SK-N-SH treated with all-trans-retinoic acid at 6 μM for 48 hours (cell line): ENCODE results near the gene CITED2.

Experiments used
- ATAC-seq: fragments of 200-7000 bp; cut with Tn5 transposase; 3 replicates; pipeline ENCODE4 v1.9.1; 2020; ENCODE audit warnings: mild to moderate bottlenecking, moderate library complexity
- CREB5 ChIP-seq: fragments of 250-450 bp; sonication (Bioruptor Pico); IDR thresholded peaks from 2 replicates; pipeline ENCODE4 v1.5.1; 2020; ENCODE audit warnings: low read depth, mild to moderate bottlenecking, moderate library complexity
- CSDC2 ChIP-seq: fragments of 250-450 bp; sonication (Bioruptor Pico); IDR thresholded peaks from 2 replicates; pipeline ENCODE4 v1.5.0; 2020; ENCODE audit warnings: mild to moderate bottlenecking, moderate library complexity
- ESRRG ChIP-seq: fragments of 250-450 bp; sonication (Bioruptor Pico); IDR thresholded peaks from 2 replicates; pipeline ENCODE4 v1.6.1; 2021; ENCODE audit warnings: mild to moderate bottlenecking
- GLIS3 ChIP-seq: fragments of 250-450 bp; sonication (Bioruptor Pico); IDR thresholded peaks from 2 replicates; pipeline ENCODE4 v1.5.0; 2020; ENCODE audit warnings: mild to moderate bottlenecking, moderate library complexity
- ISL1 ChIP-seq: fragments of 250-450 bp; sonication (Bioruptor Pico); IDR thresholded peaks from 2 replicates; pipeline ENCODE4 v2.1.2; 2022; ENCODE audit warnings: mild to moderate bottlenecking, moderate library complexity
- POU6F1 ChIP-seq: fragments of 250-450 bp; sonication (Bioruptor Pico); IDR thresholded peaks from 2 replicates; pipeline ENCODE4 v1.8.0; 2021; ENCODE audit warnings: low read depth, mild to moderate bottlenecking, moderate library complexity, borderline replicate concordance
- PPARA ChIP-seq: fragments of 250-450 bp; sonication (Bioruptor Pico); IDR thresholded peaks from 2 replicates; pipeline ENCODE4 v1.5.0; 2020; ENCODE audit warnings: mild to moderate bottlenecking, borderline replicate concordance
- RARB ChIP-seq: fragments of 250-450 bp; sonication (Bioruptor Pico); IDR thresholded peaks from 2 replicates; pipeline ENCODE4 v1.8.0; 2021; ENCODE audit warnings: mild to moderate bottlenecking, moderate library complexity
- SNAI2 ChIP-seq: fragments of 250-450 bp; sonication (Bioruptor Pico); IDR thresholded peaks from 2 replicates; pipeline ENCODE4 v1.5.0; 2020; ENCODE audit warnings: mild to moderate bottlenecking, moderate library complexity
- TCF4 ChIP-seq: fragments of 250-450 bp; sonication (Bioruptor Pico); IDR thresholded peaks from 2 replicates; pipeline ENCODE4 v1.8.0; 2021; ENCODE audit warnings: mild to moderate bottlenecking, moderate library complexity, borderline replicate concordance
- TOX ChIP-seq: fragments of 250-450 bp; sonication (Bioruptor Pico); IDR thresholded peaks from 2 replicates; pipeline ENCODE4 v1.8.0; 2021; ENCODE audit warnings: mild to moderate bottlenecking, moderate library complexity, borderline replicate concordance
- ZC3H10 ChIP-seq: fragments of 250-450 bp; sonication (Bioruptor Pico); IDR thresholded peaks from 2 replicates; pipeline ENCODE4 v1.5.1; 2021; ENCODE audit warnings: mild to moderate bottlenecking, moderate library complexity
- ZFP3 ChIP-seq: fragments of 250-450 bp; sonication (Bioruptor Pico); IDR thresholded peaks from 2 replicates; pipeline ENCODE4 v1.5.0; 2020; ENCODE audit warnings: mild to moderate bottlenecking, moderate library complexity
- ZNF565 ChIP-seq: fragments of 450-650 bp; formaldehyde crosslinking; conservative IDR thresholded peaks from 2 replicates; pipeline ENCODE4 v1.5.0; 2020; ENCODE audit warnings: low read depth, mild to moderate bottlenecking, moderate library complexity
- ZNF8 ChIP-seq: fragments of 450-650 bp; formaldehyde crosslinking; IDR thresholded peaks from 2 replicates; pipeline ENCODE4 v1.5.0; 2020; ENCODE audit warnings: mild to moderate bottlenecking, moderate library complexity
- TF ChIP-seq, protein P1 (sequence below): fragments of 250-450 bp; sonication (Bioruptor Pico); IDR thresholded peaks from 2 replicates; pipeline ENCODE4 v1.5.1; 2021; ENCODE audit warnings: mild to moderate bottlenecking, moderate library complexity
- TF ChIP-seq, protein P2 (sequence below): fragments of 250-450 bp; sonication (Bioruptor Pico); IDR thresholded peaks from 2 replicates; pipeline ENCODE4 v1.5.0; 2020; ENCODE audit warnings: mild to moderate bottlenecking, moderate library complexity
- TF ChIP-seq, protein P3 (sequence below): fragments of 250-450 bp; sonication (Bioruptor Pico); IDR thresholded peaks from 2 replicates; pipeline ENCODE4 v1.8.0; 2020; ENCODE audit warnings: mild to moderate bottlenecking, moderate library complexity, borderline replicate concordance

CITED2 gene

DNA sequence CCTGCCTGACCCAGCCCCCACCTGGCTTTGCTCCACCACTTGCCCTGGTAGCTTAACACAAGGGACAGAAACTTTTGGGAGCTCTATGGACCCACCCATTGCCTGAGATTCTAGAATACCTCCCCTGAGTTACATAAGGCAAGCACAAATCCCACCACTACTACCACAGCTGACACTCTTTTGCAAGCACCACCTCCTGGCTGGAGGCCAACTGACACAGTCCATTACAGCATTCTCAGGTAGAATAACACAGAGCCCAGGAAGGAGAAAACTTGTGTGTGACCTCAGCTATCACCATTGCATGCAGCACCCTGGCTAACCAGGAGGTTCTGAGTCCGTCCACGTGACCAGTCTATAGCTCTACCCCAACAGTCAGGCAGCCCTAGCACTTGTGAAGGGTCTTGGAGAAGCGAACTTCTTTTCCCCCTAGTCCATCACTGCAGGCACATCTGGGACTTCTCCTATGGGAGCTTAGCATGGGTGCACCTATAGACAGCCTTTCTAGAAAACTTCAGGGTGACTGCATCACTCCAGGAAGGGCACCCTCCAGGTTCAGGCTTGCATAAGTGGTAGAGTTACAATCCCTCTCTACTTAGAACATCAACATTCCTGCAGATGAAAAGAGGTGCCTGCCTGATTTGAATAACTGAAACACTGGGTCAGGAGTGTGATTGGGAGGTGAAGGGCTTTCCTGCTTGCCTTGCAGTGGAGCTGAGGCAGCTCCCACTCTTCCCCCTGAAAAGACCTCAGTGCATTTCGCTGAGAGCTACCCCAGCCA lies 30.1 kb downstream of the CITED2 start (continued):
- TF ChIP-seq, protein P1, sequence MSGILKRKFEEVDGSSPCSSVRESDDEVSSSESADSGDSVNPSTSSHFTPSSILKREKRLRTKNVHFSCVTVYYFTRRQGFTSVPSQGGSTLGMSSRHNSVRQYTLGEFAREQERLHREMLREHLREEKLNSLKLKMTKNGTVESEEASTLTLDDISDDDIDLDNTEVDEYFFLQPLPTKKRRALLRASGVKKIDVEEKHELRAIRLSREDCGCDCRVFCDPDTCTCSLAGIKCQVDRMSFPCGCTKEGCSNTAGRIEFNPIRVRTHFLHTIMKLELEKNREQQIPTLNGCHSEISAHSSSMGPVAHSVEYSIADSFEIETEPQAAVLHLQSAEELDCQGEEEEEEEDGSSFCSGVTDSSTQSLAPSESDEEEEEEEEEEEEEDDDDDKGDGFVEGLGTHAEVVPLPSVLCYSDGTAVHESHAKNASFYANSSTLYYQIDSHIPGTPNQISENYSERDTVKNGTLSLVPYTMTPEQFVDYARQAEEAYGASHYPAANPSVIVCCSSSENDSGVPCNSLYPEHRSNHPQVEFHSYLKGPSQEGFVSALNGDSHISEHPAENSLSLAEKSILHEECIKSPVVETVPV = no peak
- TF ChIP-seq ZC3H10 (CRISPR knock-in tag) (no peak), RARB (CRISPR knock-in tag) (no peak), SNAI2 (CRISPR knock-in tag) (no peak), ZNF565 (CRISPR knock-in tag) (no peak)

DNA sequence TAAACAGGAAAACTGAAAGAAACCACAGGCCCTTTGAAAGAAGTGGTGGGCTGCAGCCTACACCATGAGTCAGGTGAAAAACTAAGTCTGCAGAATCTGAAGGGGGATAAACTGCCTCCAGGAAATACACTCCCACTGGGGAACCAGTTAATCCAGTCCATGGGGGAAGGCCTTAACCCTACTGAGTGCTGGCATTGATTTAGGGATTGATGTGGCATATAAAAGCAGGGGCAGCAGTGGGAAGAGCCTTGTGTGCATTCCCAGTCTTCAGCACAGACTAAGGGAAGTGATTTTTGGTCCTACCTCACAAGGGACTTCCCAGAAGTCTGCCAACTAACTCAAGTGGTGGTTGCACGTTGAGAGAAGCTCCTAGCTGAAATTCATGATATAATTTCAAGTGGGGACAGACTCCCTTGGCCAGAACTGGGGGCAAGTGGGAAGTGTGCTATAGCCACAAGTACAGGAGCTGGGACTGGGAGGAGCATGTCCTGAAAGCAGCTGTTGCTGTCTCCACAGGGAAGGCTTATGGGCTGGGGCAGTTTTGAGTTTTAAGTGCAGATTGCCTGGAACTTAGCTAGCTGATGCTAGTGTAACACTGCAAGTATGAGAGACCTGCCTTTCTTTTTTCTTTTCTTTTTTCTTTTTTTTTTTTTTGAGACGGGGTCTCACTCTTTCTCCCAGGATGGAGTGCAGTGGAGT lies 31.2 kb downstream of the CITED2 start:
- TF ChIP-seq ZC3H10 (CRISPR knock-in tag) (no peak), GLIS3 (CRISPR knock-in tag) (no peak), CREB5 (CRISPR knock-in tag) (no peak), ZNF565 (CRISPR knock-in tag) (no peak), TCF4 (CRISPR knock-in tag) (no peak), ESRRG (CRISPR knock-in tag) (no peak), ZFP3 (CRISPR knock-in tag) (no peak), ZNF8 (CRISPR knock-in tag) (no peak), PPARA (CRISPR knock-in tag) (no peak), CSDC2 (CRISPR knock-in tag) (no peak), RARB (CRISPR knock-in tag) (no peak), ISL1 (CRISPR knock-in tag) (no peak), POU6F1 (CRISPR knock-in tag) (no peak), TOX (no peak)
- TF ChIP-seq, protein P1 = no peak
- TF ChIP-seq, protein P2, sequence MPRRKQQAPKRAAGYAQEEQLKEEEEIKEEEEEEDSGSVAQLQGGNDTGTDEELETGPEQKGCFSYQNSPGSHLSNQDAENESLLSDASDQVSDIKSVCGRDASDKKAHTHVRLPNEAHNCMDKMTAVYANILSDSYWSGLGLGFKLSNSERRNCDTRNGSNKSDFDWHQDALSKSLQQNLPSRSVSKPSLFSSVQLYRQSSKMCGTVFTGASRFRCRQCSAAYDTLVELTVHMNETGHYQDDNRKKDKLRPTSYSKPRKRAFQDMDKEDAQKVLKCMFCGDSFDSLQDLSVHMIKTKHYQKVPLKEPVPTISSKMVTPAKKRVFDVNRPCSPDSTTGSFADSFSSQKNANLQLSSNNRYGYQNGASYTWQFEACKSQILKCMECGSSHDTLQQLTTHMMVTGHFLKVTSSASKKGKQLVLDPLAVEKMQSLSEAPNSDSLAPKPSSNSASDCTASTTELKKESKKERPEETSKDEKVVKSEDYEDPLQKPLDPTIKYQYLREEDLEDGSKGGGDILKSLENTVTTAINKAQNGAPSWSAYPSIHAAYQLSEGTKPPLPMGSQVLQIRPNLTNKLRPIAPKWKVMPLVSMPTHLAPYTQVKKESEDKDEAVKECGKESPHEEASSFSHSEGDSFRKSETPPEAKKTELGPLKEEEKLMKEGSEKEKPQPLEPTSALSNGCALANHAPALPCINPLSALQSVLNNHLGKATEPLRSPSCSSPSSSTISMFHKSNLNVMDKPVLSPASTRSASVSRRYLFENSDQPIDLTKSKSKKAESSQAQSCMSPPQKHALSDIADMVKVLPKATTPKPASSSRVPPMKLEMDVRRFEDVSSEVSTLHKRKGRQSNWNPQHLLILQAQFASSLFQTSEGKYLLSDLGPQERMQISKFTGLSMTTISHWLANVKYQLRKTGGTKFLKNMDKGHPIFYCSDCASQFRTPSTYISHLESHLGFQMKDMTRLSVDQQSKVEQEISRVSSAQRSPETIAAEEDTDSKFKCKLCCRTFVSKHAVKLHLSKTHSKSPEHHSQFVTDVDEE (CRISPR knock-in tag) = no peak
- no peak for ATAC-seq

DNA sequence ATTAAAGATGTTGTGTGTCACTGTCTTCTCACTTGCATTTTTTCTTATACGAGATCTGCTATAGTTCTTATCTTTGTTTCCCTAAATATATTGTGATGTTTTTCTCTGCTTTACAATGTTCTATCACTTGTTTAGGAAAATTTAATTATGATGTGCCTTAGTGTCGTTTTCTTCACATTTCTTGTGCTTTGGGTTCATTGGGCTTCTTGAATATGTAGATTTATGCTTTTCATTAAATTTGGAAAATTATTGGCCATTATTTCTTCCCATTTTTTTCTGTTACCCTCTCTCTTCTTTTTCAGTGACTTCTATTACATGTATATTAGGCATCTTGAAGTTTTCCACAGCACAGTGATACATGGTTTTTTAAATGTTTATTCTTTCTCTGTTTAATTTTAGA lies 33.4 kb downstream of the CITED2 start:
- TF ChIP-seq, protein P3, sequence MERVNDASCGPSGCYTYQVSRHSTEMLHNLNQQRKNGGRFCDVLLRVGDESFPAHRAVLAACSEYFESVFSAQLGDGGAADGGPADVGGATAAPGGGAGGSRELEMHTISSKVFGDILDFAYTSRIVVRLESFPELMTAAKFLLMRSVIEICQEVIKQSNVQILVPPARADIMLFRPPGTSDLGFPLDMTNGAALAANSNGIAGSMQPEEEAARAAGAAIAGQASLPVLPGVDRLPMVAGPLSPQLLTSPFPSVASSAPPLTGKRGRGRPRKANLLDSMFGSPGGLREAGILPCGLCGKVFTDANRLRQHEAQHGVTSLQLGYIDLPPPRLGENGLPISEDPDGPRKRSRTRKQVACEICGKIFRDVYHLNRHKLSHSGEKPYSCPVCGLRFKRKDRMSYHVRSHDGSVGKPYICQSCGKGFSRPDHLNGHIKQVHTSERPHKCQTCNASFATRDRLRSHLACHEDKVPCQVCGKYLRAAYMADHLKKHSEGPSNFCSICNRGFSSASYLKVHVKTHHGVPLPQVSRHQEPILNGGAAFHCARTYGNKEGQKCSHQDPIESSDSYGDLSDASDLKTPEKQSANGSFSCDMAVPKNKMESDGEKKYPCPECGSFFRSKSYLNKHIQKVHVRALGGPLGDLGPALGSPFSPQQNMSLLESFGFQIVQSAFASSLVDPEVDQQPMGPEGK (CRISPR knock-in tag) = no peak
- TF ChIP-seq TOX = no peak
- no peak for TF ChIP-seq SNAI2 (CRISPR knock-in tag)
- no peak for TF ChIP-seq ZNF565 (CRISPR knock-in tag)
- no peak for ATAC-seq
